Endothelial cell of hepatic sinusoid (primary cell): ENCODE measurements around the gene MCTP1.
"Not testable (repeated sequence)": the region's sequence is repeated elsewhere in the genome, so short reads cannot be mapped to it uniquely, and the experiment has no call there.

Source experiments
- in situ Hi-C: cut with HindIII; loops from 2 replicates; pipeline ENCODE4 v1.10.0; 2017; ENCODE audit warnings: low sequenced_read_pairs

Gene MCTP1

DNA sequence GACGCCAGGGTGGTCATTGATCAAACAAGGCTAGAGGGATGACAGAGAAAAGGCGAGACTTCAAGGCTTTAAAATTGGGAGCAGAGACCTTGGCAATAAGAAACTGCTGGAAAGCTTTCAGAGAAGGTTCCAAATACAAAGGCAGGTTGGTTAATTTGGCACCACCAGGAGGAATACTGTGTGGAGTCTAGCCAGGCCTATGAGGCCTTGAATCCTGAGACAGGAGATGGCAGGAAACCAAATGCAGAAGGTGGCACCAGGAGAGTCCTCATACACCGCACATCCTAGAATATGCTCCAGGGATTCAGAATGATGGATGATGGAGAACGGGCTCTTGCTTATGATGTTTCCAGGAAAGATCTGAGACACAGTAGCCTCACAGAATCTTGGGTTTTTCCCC is 90.0 kb downstream of the MCTP1 start:
- in situ Hi-C loops, result no loop called here

DNA sequence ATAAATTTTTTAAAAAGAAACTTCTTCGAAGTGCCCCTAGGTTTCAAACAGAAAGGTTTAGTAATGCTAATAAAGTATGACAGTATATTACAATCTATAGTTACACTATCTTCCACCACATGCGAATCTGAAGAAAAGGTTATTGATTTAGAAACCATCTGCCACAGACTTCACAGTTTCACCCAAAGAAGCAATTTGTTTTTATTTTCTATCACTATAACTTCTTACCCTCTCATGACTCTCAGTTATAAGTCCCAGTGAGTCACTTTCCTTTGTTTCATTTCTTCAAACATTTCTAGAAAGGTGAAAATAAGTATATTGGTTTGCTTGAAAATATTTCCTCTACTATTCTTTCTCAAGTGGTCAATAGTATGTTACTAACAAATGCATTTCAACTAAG is 93.6 kb downstream of the MCTP1 start:
- in situ Hi-C loops, result no loop called here

DNA sequence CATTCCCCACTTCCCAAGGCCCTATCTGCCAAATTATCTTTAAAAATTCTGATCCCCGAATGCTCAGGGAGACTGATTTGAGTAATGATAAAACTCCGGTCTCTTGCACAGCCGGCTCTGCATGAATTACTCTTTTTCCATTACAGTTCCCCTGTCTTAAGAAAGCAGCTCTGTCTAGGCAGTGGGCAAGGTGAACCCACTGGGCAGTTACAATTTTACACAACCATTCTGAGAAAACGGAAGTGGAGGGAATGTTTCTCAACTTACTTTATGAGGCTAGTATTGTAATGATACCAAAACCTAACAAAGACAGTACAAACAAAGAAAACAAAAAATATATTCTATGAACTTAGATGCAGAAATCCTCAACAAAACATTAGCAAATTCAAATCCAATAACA is 100.0 kb downstream of the MCTP1 start:
- in situ Hi-C loops, result no loop called here

DNA sequence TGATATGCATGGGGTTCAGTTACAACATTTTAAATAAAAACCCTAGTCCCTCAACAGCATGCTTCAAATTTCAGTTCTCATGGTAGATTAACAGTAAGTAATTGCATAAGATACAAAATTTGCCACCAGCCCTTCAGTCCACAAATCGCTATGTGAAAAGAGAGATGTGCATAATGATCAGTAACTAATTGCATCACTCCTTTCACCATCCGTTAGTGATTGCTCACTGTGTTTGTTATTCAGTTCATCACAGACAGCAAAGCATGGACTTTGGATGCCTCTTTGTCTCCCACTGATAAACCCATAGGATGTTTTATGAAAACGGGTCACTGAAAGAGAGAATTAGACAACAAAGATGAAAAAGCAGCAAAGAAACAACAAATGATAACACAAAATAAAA is 103.2 kb downstream of the MCTP1 start:
- in situ Hi-C loops, result no loop called here

DNA sequence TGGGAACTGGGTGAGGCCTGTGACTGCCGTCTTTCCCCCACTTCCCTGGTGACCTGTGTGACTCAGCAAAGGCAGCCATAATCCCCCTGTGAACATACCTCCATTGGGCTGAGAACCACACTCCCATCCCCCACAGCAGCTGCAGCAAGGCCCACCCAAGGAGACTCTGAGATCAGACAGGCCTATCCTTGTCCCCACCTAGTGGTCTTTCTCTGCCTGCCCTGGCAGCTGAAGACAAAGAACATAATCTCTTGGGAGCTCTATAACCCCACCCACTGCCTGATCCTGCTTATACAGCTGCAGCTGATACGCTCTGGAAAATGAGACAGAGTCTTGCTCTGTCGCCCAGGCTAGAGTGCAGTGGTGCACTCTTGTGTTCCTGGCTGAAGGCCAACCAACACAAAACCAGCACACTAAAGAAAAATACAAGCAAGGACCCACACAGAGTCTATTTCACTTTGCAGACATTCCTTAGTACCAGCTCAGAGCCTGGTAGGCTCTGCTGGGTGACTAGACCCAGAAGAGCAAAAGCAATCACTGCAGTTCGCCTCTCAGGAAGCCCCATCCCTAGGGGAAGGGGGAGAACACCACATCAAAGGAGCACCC is 106.7 kb downstream of the MCTP1 start:
- in situ Hi-C loops, result no loop called here

DNA sequence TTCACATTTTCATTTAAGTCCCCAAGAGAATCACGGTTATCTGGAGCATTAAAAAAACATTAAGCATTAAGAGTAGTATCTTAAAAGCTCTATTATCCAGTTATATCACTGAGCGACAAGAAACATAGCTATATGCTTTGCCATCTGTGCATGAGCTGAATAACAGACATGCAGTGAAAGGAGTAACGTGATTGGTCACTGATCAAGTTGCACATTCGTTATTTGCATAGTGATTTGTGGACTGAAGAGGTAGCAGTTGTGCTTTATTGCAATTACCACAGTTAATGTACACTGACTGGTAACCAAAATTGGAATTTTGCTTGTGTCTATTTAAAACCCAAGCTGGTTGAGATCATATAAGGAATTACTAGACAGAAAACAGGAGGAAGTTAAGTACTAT is 107.4 kb downstream of the MCTP1 start:
- in situ Hi-C loops, result no loop called here

DNA sequence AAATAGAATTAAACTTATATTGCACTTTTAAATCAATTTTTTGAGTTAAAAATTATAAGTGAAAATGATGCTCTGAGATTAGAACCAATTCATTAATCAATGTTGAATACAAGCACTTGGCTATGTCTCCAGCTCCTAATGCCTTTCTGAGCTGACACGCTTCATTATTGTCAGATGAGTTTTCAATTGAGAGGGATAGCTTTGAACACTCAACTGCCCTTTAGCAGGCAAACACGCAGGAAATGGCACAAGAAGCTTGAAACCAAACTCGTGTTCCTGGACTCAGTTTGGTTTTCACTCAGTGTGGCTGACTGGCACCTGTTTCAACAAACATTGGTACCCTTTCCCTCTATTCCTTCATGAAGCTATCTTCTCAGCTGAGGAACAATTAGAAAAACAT is 109.8 kb downstream of the MCTP1 start:
- in situ Hi-C loops, result no loop called here

DNA sequence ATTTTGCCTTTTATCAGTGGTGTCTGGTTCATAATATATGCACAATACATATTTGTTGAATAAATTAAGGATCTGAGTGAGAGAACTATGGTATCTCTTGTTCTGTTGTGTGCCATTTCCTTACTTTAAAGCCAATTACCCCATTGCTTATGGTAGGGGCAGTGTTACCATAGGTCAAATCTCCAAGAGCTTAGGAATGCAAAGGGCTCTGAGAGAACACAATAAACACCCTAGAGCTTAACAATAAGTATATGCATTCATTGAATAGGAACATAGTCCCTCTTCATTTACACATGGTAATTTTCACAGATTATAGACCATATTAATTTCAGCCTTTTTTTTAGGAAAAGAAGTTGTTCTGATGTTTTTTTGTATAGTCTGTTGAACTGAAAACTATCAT is 112.2 kb downstream of the MCTP1 start:
- in situ Hi-C loops, result no loop called here

DNA sequence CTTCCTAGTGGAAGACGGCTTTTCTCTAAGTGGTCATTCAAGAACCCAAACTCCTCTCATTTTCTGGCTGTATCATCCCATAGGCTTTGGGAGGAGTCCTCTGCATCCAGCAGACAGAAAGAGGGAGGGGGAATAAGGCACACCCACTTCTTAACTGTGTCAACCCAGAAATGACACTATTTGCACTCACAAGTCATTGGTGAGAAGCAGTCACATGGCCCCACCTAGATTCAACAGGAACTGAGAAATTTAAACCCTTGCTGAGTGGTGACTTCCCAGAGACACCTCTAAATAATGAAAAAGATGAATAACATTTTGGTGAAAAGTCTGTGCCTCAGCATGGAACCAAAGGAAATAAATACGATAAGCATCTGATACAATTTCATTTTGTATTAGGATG is 120.0 kb downstream of the MCTP1 start:
- in situ Hi-C loops, result no loop called here

DNA sequence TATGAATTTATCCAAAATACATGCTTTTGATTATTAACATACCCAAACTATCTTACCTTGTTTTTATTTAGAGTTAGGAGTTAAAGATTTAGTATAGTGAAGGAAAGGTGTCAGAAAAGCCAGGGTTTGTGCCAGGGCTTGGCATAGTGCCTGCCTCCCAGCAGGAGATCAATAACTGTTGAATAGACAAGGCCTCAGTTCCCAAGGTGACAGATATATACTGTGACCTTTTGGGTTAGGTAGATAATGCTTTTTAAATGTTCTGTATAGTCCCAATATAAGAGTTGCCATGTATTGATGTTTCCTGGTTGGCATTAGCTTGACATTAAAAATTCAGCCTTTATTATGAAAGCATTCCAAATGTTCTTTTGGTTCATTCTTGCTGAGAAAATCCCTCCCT is 121.8 kb downstream of the MCTP1 start:
- in situ Hi-C loops, result no loop called here

DNA sequence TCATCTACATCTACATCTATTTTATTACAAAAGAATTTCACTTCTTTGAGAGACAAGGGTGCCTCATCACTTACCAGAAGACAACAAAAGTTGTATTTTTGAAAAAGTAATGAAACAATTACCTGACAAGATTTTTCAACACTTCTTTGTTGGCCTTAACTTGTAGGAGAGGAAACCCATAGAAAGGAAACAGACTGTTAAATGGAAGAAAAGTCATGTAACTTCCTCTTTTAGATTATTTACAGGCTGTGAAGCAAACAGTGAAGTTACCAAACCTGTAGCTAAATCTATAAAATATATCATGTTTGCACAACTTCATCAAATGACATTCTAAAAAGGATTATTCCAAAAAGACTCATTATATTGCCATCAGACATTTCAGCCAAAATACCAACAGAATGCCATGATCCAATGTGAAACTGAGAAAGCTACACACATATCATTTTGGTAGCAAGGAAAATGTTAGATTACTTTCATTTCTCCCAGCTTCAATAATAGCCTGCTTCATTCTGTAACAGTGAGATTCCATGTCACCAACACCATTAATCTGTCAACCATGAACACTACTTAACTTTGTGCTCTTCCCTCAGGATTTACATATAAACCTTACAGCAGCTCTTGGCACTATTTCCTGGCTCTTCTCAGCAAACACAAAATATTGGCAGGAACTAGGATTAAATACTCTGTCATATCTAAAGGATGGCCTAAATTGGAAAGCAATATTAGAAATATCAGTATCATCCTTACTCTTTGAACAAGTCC is 122.5 kb downstream of the MCTP1 start:
- in situ Hi-C loops, result no loop called here

DNA sequence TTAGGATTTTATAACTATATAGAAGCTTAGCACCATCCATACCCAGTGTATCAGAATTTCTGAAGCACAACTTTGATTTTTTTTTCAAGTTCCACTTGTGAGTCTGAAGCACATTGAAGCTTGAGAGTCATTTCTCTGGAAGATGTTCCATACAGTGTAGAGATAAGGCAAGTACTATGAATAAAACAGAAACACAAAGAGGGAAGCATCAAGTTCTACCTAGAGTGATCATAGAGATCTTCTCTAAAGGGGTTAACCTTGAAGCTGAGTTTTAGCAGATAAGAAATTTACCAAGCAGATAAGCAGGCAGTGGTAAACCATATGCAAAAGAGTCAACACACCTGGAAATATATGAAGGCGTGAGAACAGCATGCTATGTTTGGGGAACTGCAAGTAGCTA is 125.3 kb downstream of the MCTP1 start:
- in situ Hi-C loops, result no loop called here

DNA sequence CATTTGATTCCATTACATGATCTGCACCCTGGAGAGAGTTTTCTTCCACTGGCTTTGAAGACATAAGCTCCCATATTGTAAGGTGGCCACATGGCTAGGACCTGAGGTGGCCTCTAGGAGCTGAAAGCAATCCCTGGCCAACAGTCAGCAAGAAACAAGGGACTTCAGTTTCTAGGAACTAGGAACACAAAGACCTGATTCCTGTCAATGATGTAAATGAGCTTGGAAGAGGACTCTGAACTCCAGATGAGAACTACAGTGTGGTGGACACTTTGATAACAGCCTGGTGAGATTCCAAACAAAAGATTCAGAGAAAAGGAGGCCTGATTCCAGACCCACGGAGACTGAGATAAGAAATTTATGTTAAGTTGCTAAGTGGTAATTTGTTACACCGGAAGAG is 129.0 kb downstream of the MCTP1 start:
- in situ Hi-C loops, result no loop called here

DNA sequence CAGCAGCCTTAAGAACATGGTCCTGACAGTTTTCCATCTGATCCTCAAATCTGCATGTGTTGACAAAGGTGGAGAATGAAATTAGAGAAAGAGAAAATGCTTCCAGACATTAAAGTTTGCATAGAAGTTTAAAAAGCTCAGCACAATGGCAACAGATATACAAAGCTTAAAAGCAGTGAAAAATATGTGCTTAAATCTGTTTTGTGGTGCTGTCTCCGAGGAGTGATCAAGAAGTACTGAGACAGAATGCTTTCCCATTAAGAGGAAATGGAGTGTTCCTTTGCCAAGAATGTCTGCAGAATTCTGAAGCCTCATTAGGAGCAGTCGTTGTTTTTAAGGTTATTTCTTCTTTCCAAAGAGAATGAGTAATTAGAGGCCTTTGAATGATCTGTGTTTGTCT is 131.4 kb downstream of the MCTP1 start:
- in situ Hi-C loops, result no loop called here

DNA sequence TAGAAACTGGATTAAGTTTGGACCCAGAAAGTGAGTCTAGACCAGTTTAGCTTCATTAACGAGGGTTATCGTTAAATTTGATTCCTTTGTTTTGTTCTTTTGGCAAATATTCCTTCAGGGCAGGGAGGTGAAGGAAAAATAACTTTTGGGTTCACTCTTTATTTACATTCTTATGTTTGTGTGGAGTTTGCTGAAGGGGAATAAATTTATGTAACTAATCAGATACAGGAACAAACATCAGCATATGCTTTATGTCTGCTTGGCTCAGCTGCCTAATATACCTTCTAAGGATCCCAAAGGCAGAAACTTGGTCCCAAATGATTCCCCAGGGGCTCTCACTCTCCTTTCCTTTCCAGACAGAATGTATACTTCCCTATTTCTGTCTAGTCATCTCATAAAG is 132.4 kb downstream of the MCTP1 start:
- in situ Hi-C loops, result no loop called here

DNA sequence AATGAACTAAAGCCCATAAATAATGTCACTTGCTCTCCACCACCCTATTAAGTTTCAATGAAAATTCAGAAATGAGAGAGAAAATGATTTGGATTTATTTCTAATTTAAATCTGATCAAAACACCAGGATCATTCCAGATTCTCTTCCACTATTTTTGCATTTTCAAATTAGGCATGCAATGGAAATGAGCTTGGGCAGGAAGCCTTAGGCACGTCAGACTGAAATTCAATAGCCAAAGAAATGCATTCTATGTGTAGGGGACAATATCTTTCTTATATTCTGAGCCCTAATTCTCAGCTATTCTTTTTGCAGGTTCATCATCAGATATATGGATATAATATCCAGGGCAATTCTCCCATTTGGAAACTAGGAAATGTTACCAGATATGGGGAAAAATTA is 132.8 kb downstream of the MCTP1 start:
- in situ Hi-C loops, result no loop called here

DNA sequence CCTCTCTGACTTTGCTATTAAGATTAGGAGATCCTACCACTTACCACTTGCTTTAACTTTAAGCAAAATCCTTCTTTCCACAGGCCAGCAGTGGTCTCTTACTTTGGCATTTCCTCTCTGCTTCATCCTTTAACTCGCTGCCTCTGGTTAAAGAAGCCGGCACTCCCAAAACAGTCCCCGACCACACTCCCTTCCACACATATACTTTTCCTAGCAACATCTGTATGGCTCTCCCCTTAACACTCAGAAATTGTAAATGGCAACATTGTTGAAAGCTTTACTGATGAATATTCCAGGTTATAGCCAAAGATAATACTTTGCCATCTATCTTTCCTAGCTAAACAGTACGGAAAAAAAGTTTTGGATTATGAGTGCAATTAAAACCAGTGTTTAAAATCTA is 133.2 kb downstream of the MCTP1 start:
- in situ Hi-C loops, result no loop called here

DNA sequence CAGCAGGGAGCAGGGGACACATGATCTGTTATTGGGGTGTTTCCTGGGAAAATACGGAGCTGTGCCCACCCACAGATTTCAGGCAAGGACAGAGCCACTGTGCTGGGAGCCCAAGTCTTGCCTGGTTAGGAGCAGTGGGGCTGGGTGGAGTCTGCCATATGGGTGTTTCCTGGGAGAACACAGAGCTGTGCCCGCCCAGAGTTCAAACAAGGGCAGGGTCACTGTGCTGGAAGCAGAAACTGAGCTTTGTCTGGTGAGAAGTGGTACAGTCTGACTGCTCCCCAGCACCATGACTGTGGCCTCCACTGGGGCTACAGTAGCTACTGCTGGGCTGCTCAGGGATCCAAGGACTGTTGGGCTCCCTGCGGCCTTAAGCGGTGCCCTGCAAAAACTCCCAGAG is 135.5 kb downstream of the MCTP1 start:
- in situ Hi-C loops, result no loop called here

DNA sequence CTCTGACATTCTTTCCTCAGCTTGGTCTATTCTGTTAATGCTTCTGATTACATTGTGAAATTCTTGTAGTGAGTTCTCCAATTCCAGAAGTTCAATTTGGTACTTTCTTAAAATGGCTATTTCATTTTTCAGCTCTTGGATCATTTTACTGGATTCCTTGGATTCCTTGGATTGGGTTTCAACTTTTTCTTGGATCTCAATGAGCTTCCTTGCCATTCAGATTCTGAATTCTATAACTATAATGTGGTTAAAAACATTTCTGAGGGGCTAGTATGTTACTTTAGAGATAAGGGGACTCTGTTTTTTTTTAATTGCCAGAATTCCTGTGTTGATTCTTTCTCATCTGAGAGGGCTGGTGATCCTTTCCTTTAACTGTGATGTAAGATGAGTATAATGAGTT is 136.4 kb downstream of the MCTP1 start:
- in situ Hi-C loops, result no loop called here

DNA sequence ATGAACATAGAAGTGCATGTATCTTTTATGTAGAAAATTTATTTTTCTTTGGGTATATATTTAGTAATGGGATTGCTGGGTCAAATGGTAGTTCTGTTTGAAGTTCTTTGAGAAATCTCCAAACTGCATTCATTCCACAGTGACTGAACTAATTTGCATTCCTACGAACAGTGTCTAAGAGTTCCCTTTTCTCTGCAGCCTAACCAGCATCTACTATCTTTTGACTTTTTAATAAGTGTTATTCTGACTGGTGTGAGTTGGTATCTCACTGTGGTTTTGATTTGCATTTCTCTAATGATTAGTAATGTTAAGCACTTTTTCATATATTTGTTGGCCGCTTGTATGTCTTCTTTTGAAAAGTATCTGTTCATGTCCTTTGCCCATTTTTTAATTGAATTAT is 141.0 kb downstream of the MCTP1 start:
- in situ Hi-C loops, result not testable (repeated sequence)

DNA sequence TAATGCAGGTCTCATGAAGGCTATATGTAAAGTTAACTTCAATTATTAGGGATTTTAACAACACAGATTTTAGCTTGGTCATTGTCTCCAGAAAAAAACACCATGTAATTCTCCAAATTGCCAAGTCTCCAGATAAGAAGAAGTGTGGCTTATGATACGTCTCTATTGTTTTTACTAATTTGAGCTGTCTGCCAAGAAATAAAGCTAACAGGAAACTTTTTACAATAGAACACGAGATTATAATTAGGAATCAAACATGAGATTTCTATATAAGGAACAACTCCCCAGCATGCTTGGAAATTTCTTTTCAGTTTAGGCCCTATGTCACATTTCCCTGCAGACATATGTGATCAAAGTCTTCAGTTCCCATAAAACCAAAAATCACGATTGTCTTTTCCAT is 142.7 kb downstream of the MCTP1 start:
- in situ Hi-C loops, result no loop called here

DNA sequence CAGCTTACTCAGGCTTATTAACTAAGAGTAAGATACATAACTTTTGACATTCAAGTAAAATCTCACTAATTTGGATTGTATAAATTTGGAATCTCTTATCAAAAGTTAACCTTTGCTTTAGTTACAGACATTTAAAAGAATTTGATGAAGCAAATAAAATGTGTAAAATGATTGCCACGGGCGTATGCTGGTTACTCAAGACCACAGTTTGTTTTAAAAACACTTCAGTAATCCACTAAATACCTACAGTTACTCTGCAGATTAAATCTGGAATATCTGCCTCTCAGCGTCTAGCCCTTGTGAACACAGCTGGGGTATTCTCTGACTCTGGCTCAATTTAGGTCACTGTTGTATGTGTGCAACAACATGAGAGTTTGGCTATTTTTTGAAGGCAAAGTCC is 143.8 kb downstream of the MCTP1 start:
- in situ Hi-C loops, result no loop called here

DNA sequence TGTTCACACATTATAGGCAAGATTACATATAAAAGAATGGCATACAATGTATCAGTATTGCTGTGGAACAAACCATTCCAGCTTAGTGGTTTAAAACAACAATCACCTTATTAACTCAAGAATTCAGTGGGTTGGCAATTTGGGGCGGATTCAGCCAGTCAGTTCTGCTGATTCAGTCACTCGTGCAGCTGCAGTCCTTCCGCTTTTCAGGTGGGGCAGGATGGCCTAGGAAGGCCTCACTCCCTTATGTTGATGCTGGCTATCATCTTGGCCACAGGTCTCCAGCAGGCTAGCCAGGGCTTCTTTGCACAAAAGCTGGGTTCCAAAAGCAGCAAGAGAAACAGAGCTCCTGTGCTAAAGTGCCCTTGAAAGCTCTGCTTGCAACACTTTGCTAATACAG is 150.6 kb downstream of the MCTP1 start:
- in situ Hi-C loops, result no loop called here
